GM21515 (cell line): ENCODE measurements around the gene RTKN2.

Experiments used
- ATAC-seq: cut with Tn5 transposase; IDR thresholded peaks from one replicate; pipeline ENCODE4 v1.9.1; 2021; ENCODE audit not compliant: unreplicated experiment

Gene RTKN2

DNA sequence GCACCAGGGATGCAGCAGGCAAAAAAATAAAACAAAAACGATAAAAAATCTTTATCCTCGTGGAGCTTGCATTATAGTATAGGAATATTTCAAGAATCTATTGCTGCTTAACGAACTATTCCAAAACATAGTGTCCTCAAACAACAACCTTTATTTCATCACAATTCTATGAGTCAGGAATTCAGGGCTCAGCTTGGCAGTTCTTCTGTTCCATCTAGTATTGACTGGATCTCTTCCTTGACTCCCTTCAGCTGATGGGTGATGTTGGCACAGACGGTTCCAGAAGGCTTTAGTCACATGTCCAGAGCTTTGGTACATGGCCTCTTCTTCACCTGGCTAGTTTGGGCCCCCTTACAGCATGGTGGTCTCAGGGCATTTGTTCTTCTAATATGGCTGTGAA lies 88.0 kb downstream of the RTKN2 start:
- ATAC-seq, result no peak

DNA sequence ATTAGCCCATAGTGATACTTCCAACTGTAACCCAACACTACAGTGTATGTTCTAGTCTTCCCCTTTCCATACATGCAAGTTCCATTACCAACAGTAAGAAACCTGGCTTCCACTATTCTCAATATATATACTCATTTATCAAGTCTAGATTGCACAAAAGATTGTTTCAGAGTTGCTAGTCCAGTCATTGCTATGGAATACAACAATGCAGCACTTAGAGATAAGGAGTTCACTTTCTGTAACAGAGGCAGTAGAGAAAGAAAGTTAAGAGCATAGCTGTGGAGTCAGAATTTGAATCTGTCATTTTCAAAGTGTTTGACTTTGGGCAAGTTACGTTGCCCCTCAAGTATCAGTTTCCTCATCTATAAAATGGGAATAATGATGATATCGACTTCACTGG lies 90.1 kb downstream of the RTKN2 start:
- no peak for ATAC-seq

DNA sequence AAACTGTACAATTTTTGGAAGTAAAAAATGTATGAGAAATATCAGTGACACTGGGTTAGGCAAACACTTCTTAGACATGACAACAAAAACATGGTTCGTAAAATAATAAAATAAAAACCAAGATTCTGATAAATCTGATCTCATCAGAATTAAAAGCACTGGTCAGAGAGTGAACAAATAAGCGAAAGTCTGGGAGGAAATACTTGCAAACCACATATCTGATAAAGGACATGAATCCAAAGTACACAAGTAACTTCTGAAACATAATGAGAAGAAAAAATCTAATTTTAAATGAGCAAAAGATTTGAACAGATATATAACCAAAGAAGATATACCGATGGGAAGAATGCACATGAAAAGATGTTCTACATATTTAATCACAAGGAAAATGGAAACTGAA lies 91.5 kb downstream of the RTKN2 start:
- ATAC-seq, result no peak

DNA sequence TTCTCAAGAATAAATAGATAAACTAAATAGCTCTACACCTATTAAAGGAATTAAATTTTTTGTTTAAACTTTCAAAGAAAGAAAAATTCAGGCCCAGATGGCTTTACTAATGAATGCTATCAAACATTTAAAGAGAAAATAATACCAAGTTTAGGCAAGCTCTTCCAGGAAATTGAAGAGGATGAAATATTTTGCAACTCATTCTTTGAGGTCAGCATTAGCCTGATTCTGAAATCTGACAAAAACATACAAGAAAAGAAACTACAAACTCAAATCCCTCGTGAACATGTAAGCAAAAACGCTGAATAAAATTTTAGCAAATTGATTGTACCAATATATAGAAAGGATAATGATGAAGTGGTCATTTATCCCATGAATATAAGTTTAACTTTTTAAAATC lies 93.4 kb downstream of the RTKN2 start:
- ATAC-seq, result no peak

DNA sequence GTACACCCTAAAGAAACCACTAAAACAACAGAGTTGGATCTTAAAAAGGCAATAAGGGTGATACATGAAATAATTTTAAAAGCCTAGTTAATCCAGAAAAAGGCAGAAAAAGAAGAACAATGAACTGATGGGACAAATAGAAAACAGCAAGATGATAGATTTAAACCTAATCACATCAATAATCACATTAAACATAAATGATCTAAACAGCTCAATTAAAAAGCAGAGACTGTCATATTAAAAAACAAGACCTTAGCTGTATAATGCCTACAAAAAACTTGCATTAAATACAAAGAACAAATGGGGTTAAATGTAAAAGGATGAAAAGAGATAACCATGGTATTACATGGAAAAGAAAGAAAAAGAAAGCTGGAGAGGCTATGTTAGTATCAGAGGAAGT lies 96.2 kb downstream of the RTKN2 start:
- ATAC-seq, result no peak

DNA sequence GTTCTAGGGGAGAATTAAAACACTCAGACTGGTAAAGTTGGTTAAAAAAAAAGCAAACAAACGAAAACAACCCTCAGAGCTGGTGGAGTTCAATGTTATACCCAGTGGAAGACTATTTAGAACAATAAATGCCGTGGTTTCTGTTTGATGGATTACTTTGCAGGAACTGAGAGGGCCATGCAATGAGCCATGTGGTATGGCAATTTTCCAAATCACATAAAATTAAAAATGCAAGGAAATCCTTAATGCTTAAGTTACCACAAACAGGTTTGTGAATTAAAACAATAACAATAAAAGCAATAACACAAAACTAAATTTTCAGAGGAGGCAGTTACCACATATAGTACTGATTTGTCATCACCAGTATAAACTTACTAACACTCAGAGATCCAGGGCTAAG lies 96.9 kb downstream of the RTKN2 start:
- no peak for ATAC-seq

DNA sequence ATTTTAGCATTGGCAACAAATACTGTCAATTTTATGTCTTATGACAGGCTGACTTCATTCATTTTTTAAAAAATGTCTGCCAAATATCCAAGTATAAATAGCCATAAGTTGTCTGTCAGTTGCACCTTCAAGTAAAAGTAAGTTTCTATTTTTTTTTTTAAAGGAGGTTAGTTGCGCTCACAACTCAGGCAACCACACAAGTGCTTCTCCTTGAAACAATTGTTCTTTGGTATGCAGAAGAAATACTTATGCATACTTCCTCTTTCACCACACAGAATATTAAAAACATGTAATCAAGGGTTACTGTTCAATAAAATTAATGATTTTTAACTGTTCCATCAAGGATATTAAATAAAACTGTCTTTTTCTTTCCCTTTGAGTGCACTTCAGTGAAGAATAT lies 97.9 kb downstream of the RTKN2 start:
- no peak for ATAC-seq

DNA sequence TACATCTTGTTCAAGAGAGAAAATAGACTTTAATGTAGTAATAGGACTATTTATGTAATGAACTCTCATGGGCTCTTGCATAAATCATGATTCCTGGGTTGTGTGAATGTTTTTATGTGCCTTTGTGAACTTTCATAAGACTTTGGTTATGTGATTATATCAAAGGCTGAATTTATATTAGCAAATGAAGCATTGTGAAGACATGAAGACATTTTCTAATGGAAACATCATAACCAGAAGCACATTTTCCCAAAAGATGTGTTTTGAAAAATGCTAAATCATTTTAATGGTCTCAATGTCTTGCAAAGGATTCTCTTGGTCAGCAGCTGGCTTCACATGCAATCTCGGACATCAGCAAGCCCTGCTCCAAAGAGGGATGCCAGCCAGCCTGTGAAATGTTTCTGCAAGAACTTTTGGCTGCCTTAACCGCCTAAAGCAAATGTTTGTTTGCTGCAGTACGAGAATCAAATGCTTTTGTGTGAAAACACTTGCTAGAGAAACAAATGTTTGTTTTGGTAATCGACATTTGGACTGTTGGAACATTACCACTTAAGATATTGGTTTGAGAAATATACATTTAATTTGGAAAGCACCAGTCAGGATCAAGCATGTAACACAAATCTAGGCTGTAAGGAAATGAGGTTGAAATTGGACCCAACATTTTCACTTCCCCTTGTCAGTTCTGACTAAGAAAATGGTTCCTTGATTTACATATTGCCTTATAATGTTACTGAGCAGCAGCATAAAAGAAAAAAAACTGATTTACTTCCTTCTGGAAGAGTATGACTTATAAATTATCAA lies 102.1 kb downstream of the RTKN2 start:
- peak; percentile 95 for ATAC-seq

DNA sequence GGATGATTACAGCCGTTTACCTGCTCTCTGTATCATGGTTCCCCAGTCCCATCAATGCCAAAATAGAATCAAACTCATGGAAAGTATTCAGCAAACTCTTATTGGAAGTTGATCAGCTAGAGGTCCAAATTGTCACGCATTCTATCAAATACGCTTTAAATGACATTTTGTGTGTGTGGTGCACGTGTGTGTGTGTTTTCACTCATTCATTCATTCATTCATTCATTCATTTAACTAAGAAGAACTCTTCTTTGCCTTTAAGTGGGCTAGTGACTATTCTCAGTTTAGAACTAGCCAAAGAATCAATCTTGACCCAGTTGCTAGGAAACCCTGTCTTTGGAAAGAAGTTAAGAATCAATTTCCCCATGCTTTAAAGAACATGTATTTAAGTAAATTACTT lies 102.8 kb downstream of the RTKN2 start:
- no peak for ATAC-seq

DNA sequence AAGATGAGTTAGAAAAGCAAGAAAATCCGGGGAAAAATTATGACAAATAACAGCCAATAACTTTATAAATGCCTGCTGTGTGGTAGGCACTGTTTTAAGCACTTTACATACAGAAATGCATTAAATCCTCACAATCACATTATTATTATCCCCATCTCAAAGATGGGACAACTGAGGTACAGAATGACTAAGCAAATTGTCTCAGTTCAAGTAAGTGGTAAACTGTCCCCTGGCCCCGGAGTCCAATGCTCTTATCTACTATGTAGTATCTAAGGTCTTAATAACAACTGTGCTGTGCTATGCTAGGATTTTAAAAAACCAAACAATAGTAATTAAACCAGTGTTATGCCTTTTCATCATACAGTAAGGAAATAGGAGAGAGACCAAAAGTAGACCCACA lies 105.6 kb downstream of the RTKN2 start:
- no peak for ATAC-seq

DNA sequence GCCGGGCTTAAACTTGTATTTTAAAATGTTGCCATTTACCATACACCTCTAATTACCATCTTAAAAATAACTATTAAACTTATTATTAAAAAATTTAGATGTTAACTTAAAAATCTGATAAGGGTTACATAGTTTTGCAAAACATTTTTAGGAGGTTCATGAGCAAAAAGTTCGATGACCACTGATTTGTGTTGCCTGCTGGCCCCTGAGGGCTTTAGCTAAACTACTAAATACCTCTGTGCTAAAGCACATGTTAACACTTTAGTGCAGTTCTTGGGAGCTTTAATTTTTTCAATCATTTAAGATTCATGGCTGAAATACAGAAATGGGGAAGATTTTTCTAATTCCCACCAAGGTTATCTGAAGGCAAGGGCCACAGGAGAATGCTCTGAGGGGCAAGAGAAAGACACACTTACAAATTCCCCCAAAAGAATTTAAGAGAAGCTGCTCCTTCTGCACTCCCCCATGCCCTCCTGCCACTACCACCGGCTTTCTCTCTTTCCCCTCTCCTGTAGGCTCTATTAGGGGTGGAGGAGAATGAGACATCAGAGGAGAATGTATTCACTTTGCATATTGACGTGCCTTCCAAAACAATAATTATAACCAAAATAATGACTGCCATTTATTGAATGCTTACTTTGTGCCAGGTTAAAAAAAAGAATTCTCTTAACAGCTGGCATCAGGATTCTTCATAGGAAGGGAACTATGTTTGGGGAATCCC lies 106.2 kb downstream of the RTKN2 start:
- no peak for ATAC-seq

DNA sequence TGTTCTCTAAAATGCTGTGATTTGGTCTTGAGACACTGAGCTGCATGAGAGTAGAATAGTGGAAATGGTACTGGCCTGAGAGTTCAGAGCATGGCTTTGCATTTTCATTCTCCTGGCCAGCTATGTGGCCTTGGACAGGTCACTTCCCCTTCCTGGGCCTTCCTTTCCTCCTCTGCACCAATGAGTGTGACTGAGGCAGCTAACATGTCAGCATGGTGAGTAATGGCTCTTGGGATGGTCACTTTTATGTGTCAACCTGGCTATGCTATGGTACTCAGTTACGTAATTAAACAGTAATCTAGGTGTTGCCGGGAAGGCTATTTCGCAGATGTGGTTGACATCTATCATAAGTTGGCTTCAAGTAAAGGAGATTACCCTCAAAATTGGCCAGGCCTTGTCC lies 109.3 kb downstream of the RTKN2 start:
- ATAC-seq, result no peak

DNA sequence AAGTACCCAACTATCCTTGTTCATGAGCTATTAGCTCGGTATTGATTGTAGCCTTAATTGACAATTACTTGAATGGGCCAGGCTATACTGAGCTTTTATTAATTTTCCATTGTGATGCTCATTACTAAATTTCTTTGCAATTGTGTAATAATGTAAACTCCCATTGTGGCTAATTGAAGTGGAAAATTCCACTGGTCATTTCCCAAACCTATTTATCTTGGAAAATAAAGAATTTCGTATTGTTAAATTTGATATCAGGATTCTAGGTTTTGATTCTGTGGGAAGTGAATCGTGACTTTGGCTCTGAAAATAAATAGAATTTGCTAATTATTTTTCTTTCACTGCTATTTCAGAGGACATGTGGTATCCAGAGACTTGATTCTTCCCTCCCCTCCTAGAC lies 111.0 kb downstream of the RTKN2 start:
- no peak for ATAC-seq

DNA sequence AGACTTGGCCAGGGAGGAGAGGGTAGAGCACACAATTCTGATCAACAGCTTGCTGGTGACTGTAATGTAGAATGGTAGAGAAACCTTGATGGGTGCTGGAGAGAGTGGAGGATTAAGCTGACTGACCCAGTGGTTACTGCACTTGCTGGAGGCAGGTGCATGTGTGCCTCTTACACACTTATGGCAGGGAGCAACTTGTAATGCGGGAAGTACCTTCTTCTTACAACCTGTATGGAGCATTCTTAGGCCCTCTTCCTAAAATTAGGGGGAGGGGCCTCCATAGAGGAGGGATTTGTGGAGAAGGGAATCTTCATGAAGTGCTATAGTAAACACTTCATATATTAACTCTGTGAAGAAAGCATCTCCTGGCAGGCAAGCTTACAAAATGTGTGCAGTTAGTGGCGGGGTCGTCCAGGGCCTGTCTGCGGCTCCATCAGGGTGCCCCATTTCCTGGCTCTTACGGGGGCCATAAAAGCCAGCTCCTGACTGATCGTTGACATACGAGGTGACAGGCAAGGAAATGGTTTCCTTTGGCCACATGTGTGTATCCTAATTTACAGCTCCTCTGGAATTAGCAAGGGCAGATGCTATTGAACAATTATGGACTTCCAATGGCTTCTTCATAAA lies 113.5 kb downstream of the RTKN2 start:
- ATAC-seq, result no peak

DNA sequence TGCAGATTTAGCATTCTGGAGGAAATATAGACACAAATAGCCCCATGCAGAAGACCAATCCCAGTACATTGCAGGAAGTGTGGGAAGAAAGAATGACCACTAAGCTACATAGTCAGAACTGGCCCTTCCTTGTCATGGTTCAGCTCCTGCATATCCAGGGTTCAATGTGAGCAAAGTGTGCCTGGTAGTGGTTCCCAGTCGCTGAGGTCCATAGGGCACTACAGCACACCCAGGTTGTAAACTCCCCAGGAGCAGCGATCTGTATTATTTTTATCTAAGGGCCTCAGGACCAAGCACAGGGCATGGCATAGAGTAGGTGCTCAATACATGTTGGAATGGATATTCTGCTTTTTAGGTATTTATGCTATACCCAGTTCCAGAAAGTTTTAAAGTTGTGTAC lies 114.4 kb downstream of the RTKN2 start:
- no peak for ATAC-seq

DNA sequence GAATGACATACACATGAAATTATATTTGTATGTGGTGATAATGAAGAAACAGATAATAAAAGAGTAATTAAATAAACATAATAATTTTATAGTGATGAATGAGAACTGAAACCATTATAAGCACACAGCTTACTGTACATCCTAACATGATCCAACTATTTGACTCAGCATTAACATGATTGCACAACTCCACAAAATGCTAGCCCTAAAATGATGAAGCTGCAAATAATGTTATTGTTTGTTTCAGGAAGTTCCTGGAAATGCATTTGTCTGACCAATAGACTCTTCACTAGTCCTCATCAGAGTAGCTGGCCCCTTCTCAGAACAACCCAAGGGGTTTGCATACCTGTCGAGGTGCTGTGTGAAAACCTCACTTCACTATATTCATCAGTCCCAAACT lies 115.5 kb downstream of the RTKN2 start:
- ATAC-seq, result no peak

DNA sequence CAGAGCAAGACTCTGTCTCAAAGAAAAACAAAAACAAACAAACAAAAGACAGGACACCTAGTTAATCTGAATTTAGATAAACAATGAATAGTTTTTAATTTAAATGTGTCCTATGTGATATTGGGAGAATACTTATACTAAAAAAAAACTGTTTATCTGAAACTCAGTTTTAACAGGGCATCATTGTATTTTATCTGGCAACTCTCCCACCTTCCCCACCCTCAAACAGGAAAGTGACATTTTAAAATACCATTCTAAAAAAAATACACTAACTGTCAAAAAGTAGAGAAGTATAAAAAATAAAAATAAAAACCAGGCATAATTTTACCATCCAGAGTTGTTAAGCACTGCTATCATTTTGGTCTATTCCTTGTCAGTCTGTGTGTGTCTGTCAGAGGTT lies 119.0 kb downstream of the RTKN2 start:
- no peak for ATAC-seq

DNA sequence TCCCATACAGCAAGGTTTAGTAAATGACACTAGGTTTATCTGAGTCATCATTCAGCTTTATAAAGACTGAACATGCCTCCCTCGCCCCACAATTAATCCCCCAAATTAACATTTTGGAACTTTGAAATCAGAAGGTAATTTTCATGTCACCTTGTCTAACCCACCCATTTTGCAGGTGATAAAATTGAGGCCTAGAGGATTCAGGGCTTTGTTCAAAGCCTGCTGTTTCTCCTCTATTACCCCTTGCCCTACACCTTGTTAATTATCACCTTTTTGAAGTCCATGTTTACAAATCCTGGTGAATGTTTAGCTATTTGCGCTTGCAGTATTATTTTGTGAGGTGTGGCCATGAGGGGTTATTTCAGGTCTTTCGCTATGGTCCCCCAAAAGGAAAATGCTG lies 120.5 kb downstream of the RTKN2 start:
- ATAC-seq, result no peak

DNA sequence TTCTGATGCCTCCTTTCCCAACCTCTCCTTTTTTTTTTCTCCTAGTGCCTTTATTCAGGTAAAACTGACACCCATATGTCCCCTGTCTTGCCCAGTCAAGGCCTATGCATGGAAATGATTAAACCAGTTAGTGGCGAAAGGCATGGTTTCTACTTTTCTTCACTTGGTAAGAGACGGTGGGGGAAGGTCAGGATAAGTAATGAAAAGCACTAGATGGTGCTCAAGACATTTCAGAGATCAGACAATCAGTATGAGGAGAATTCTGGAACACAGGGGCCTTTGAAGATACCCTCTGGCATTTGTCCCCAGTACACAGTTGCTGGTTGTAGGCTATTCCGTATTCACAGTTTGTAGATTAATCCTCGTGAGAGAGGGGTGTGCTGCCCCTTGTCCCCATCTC lies 121.2 kb downstream of the RTKN2 start:
- ATAC-seq, result no peak

DNA sequence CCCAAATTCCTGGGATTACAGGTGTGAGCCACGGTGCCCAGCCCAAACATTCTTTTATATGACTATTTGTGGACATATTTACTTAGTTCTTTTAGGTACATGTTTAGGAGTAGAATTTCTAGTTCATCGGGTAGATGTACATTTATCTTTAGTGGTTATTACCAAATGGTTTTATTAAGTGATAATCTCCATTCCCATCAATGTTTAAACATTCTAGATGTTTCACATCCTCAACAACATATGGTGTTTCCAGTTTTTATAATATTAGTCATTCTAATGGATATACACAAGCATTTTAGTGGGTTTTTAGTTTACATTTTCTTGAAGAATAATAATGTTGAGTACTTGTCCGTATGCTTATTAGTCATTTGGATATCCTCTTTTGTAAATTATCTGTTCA lies 131.7 kb downstream of the RTKN2 start:
- ATAC-seq, result no peak

DNA sequence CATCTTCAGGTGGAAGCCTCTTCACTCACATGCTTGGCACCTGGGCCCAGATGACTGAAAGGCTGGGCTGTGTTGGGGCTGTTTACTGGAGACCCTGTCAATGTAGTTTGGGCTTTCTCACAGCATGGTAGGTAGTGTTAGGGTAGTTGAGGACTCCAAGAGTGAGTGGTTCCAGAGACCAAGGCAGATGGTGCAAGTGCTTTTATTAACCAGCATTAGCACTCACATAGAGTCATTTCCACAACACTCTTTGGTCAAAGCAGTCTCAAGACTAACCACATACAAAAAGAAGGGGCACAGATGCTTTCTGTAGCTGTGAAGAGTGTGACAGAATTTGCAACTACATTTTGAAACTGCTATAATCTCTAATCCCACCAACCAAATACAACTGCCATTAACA lies 135.0 kb downstream of the RTKN2 start:
- peak; percentile 87 for ATAC-seq
